Measurements from ENCODE around the gene FBXL22. TPM values are rescaled to one million over a fixed set of nuclear protein-coding genes. Genes with fewer than 3 reads are reported as not detected.

The FBXL22 gene
- total RNA-seq, 1 experiment from 2014 or later, result 0.17 TPM

DNA sequence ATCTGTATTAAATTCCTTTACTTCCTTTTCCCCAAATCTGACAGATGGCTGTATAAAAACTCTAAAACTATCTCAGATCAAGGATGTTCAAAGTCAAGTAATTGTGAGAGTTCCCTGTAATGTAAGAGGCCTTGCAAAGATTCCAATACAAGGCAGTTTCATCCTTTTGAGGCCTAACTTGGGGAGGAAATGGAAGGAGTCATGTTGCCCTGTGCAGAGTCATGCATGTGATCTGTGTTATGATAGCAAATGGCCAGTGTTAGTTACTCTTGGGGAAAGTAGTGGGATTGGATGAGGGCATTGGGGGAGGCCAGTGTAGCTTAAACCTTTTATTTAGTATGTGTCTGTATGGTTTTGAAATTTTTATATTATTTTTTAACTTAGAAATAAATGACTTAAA lies 23.7 kb upstream of the FBXL22 start:
- TF ChIP-seq EZH2 (IDR thresholded peaks at IDR 0.05; ENCODE audit: low read depth) (no peak), CTCF (conservative IDR thresholded peaks at IDR 0.05) (no peak)
- no peak for DNase-seq
- no peak overlapping the region for H3K27ac ChIP-seq
- CTCF ChIA-PET, result no interaction called here
- no peak overlapping the region for H3K4me3 ChIP-seq
- no peaks in the 10 kb centered on the region for H3K79me2 ChIP-seq (ENCODE audit: low read depth)
- no peaks in the 10 kb centered on the region for H3K27me3 ChIP-seq (ENCODE audit: insufficient read depth, low read depth)
- H3K4me2 ChIP-seq, result no peak overlapping the region
- intact Hi-C loops (cut with micrococcal nuclease; ENCODE audit: unreplicated experiment), result no loop called here
- POLR2A ChIA-PET (ENCODE audit: unreplicated experiment), result no interaction called here
- H3K36me3 ChIP-seq (ENCODE audit: low read depth), result no peaks in the 10 kb centered on the region
- BruUV-seq (replicated peaks), result no TSS peak
- H3K9me3 ChIP-seq (ENCODE audit: insufficient read depth, low read depth), result no peaks in the 10 kb centered on the region
- H3K9me2 ChIP-seq (ENCODE audit: insufficient read depth), result no peaks in the 10 kb centered on the region
- H2AFZ ChIP-seq, result no peak overlapping the region
- H4K20me1 ChIP-seq (ENCODE audit: insufficient read depth), result no peaks in the 10 kb centered on the region
- no peaks in the 10 kb centered on the region for H3F3A ChIP-seq (ENCODE audit: insufficient read depth, low read depth)
- no peaks in the 10 kb centered on the region for H3K4me1 ChIP-seq (replicated peaks; ENCODE audit: insufficient read depth)

DNA sequence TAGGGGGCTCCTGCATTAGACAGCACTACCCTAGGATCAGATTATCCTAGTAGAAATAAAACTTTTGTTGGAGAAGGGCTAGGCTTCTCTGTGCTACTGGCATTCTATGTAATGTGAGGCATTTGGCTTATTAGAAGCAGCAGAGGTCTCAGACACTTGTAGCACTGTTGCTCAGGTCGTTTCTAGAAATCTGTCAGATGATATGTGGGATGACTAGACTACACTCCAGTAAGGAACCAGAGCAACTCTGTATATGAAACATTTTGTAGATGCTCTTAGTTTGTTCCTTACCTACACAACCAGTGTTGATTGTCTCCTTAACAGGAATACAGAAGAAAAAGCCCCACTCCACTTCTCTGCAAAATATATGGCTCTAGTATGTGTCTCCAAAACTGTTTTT lies 21.9 kb upstream of the FBXL22 start:
- intact Hi-C loops (cut with micrococcal nuclease; ENCODE audit: unreplicated experiment), result no loop called here
- no peak for DNase-seq
- Histone ChIP-seq H3K9me3 (ENCODE audit: insufficient read depth, low read depth) (no peaks in the 10 kb centered on the region), H3K36me3 (ENCODE audit: low read depth) (no peaks in the 10 kb centered on the region), H3K9me2 (ENCODE audit: insufficient read depth) (no peaks in the 10 kb centered on the region), H3K79me2 (ENCODE audit: low read depth) (no peaks in the 10 kb centered on the region), H3K27me3 (ENCODE audit: insufficient read depth, low read depth) (no peaks in the 10 kb centered on the region), H3K4me3 (no peak overlapping the region), H3K4me1 (replicated peaks; ENCODE audit: insufficient read depth) (no peaks in the 10 kb centered on the region), H3F3A (ENCODE audit: insufficient read depth, low read depth) (0 out of 2 replicates have a peak, but pooled peaks cover 3% of the 10 kb centered on the region), H3K27ac (no peak overlapping the region), H2AFZ (no peak overlapping the region), H3K4me2 (no peak overlapping the region), H4K20me1 (ENCODE audit: insufficient read depth) (no peaks in the 10 kb centered on the region)
- TF ChIP-seq EZH2 (IDR thresholded peaks at IDR 0.05; ENCODE audit: low read depth), result no peak
- no peak for TF ChIP-seq CTCF (conservative IDR thresholded peaks at IDR 0.05)
- POLR2A ChIA-PET (ENCODE audit: unreplicated experiment), result interaction anchor here (0.7 kb wide), 1 partner anchor 171 kb away, joined by 7 read pairs; no protein-coding TSS in a partner anchor
- BruUV-seq (replicated peaks), result no TSS peak
- CTCF ChIA-PET, result interaction anchor here (0.7 kb wide), 1 partner anchor 57 kb away, joined by 7 read pairs; no protein-coding TSS in a partner anchor

GRCh38 chr15:63576441-63576840 lies 20.7 kb upstream of the FBXL22 start:
- H3K9me3 ChIP-seq (ENCODE audit: insufficient read depth, low read depth), result no peaks in the 10 kb centered on the region
- POLR2A ChIA-PET (ENCODE audit: unreplicated experiment), result no interaction called here

More at GRCh38 chr15:63576441-63576840, 20.7 kb upstream of the FBXL22 start:
- Histone ChIP-seq H3K27ac (no peak overlapping the region), H4K20me1 (ENCODE audit: insufficient read depth) (no peaks in the 10 kb centered on the region), H3K4me1 (replicated peaks; ENCODE audit: insufficient read depth) (no peaks in the 10 kb centered on the region), H3K27me3 (ENCODE audit: insufficient read depth, low read depth) (no peaks in the 10 kb centered on the region), H2AFZ (no peak overlapping the region), H3K9me2 (ENCODE audit: insufficient read depth) (no peaks in the 10 kb centered on the region), H3F3A (ENCODE audit: insufficient read depth, low read depth) (0 out of 2 replicates have a peak, but pooled peaks cover 3% of the 10 kb centered on the region), H3K4me2 (no peak overlapping the region), H3K79me2 (ENCODE audit: low read depth) (no peaks in the 10 kb centered on the region), H3K36me3 (ENCODE audit: low read depth) (no peaks in the 10 kb centered on the region), H3K4me3 (no peak overlapping the region)
- CTCF ChIA-PET, result no interaction called here
- intact Hi-C loops (cut with micrococcal nuclease; ENCODE audit: unreplicated experiment), result no loop called here
- BruUV-seq (replicated peaks), result no TSS peak
- DNase-seq, result no peak
- TF ChIP-seq EZH2 (IDR thresholded peaks at IDR 0.05; ENCODE audit: low read depth), result no peak
- TF ChIP-seq CTCF (conservative IDR thresholded peaks at IDR 0.05), result no peak

Measured in PC-9 (cell line).